CD4-positive, alpha-beta T cell treated with Interleukin-15 for 4 hours (primary cell): ENCODE measurements around the gene PPFIBP2.

ENCODE experiments used
- DNase-seq: peaks from one replicate; pipeline ENCODE4 v3.0.0-alpha.2; 2020; ENCODE audit warnings: low spot score

PPFIBP2 gene

DNA sequence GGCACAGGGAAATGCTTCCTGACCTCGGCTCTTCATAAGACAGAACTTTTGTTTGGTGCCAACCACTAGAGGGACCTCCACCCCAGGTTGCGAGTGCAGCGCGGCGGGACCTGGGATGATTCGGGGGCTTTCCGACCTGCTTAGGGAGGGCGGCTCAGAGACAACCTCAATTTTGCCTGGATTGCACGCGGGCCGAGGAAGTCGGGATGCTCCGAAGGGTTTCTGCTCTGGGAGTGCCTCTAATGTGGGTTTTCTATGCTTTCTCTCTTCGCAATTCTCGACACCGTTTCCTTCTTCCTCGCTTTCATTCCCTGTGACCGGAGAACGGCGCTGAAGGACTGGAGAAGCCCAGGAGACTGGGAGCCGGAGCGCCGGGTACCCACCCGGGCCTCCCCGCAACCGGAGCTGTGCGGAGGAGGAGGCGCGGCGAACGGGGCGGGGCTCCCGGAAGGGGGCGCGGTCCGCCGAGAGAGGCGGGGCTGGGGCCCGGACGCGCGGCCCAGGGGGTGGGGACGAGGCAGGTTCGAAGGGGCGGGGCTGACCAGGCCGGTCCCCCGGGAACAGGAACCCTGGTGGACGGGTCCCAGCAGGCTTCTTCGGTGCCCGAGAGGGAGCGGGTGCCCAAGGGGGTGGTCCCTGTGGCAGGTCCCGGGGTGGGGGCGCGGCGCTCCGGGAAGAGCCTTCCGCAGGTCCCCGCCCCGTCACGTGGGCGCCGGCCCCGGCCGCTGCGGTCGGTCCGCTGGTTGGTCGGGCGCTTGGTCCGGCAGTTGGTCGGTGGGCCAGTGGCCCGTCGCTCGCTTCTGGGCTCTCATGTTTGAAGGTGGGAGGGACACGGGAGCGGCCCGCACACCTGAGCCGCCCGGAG is at the start of gene PPFIBP2:
PPFIBP2 (plus strand) TSS at position 766 of the 865 bp plus-strand sequence. CDS start 35,477 bp downstream, outside the sequence.
- DNase-seq: peak; percentile 77

GRCh38 chr11:7467652-7468051 is 46.1 kb upstream of the PPFIBP2 start:
- no peak for DNase-seq

DNA sequence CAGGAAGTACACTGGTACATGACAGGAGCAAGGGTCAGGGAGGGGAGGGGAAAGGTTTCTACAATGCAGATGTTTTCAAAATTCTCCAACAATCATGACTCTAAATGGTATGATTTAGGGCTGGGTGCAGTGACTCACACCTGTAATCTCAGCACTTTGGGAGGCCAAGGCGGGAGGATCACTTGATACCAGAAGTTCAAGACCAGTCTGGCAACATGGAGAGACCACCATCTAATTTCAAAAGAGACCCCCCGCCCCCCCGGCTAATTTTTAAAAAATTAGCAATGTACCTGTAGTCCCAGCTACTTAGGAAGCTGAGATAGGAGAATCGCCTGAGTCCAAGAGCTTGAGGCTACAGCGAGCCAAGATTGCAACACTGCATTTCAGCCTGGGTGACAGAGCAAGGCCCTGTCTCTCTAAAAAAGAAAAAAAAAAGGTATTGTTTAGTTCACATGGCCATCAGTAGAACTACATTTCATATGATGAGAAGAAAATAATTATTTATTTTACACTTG is 44.4 kb upstream of the PPFIBP2 start:
- no peak for DNase-seq

- DNase-seq: no peak
Observed at GRCh38 chr11:7471071-7471470, 42.7 kb upstream of the PPFIBP2 start.

DNA sequence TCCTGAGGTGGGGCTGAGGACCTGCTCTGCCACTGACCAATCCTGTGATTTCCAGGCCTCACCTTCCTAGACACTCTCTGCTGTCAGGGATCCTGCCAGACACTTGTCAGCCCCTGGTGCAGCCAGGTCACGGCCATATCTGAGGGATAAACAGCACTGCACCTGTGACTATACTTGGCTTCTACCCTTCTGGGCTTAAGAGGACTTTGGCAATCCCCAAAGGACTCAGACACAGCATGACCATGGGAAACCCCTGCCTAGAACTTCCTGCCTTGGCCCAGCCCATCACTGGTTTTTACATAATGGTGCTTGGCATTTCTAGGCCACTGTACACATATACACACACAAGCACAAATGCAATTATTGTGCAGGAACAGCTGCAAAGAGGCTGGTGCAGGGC is 40.1 kb upstream of the PPFIBP2 start:
- no peak for DNase-seq

DNA sequence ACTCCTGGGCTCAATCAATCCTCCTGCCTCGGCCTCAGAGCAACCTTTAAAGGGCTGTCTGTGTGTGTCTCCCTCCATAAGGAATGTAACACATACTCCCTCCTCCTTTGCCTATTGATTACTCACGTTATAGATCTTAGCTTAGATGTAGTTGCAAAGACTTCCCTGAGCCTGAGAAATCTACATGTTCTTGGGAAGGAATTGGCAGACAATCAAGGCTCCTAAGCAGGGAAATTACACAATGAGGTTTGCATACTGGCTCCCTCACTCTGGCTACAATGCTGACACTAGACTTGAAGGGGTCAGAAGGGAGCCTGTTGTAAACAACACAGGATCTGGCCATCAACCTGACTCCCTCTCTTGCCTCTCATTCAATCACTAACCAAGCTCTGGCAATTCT is 33.7 kb upstream of the PPFIBP2 start:
- no peak for DNase-seq

DNA sequence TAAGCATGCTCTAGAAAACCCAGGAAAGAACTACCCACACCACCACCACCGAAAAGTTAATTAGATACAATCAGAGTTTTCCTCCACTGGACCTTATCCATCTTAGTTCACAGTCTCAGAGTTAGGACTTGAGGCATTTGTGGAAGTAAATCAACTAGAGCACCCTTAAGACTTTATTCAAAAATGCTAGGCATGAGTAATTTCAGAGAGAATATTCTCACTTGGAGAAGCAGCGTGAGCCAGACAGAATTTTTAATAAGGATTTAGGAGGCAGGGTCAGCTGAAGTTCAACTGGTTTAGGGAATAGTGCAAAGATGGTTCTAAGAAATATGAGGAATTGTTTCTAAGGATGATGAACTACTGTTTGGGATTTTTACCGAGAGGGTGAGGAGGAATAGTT is 29.7 kb upstream of the PPFIBP2 start:
- no peak for DNase-seq

- DNase-seq: no peak
Observed at GRCh38 chr11:7484645-7485044, 29.2 kb upstream of the PPFIBP2 start.

- no peak for DNase-seq
Observed at GRCh38 chr11:7485186-7486097, 28.4 kb upstream of the PPFIBP2 start, which contains the start of gene OLFML1. TSS of gene OLFML1 (plus strand) at chr11:7485506. CDS start at chr11:7485876, 370 bp downstream.

DNA sequence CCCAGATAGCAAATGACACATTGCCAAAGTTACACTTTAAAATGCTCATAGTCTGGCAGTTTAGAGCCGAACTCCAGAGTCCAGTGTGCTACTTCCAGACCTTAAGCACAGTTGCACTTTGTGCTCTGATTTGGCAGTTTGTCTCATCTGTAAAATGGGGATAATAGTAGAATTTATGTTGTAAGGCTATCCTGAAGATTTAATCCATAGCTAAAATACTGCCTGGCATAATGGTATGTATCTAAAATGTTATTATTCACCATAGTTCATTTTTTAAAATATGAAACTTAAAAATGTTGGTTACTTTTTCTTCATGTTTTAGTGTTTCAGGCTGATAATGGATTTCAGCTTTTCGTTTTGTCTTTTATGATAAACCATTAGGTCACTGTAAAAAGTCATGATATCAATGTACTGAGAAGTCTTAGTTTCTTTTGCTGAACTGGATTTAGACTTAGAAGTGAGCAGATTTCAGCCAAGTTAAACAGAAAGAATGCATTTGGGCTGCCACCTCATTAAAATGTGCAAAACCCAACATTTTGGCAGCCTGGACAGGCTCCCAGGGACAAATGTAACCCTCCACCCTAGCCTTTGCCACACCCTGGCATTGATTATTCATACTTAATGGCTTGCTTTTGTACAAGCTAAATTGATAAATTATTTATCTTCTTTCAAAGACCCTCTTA is 27.6 kb upstream of the PPFIBP2 start:
- no peak for DNase-seq

DNA sequence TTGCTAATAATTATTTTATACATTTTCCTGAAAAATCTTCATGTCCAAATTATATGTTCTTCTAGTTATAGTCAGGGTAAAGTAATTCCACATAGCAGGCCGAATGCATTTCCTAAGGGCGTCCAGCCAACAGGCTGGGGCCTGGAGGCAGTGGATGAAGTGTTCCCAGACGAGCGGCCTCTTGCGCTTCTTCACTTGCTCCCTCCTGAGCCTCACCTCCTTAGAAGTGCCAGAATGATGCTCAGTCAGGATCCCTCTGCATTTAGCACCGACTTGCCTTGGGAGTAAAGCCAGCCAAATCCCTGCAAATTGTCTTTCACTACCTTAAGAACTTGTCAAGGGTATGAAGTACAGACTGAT is 27.0 kb upstream of the PPFIBP2 start:
- DNase-seq: no peak

DNA sequence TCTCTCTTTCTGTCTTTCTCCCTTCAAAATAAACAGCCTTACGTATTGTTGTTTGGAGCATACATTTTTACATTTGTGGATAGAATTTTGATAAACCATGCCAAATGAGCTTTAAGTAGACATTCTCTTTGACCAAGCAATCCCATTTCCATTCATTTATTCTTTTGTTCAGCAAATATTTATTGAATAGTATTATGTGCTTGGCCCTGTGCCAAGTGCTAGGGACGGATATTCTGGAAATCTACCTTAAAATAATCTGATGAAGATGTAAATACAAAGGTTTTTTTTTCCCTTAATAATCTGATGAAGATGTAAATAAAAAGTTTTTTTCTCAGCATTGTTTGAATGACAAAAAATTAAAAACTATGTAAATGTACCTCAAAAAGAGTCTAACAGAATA is 26.4 kb upstream of the PPFIBP2 start:
- no peak for DNase-seq

GRCh38 chr11:7488681-7489080 is 25.1 kb upstream of the PPFIBP2 start:
- DNase-seq: no peak

DNA sequence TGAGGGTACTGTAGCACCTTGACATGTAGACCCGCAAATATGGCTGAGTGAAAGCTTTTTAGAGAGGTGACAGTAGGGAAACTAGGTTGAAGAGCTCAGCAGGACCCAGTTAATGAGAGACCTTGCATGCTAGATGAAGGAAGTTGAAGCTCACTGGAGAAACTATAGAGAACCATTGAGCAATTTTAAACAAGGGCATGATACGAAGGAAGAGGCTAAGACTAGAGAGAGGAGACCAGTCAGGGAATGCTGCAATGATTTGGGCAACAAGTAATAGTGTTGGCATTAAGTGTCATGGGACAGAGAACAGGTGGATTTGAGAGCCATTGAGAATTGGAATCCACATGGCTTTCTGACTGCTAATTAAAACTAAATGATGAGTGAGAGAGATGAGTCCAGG is 24.4 kb upstream of the PPFIBP2 start:
- DNase-seq: no peak

DNA sequence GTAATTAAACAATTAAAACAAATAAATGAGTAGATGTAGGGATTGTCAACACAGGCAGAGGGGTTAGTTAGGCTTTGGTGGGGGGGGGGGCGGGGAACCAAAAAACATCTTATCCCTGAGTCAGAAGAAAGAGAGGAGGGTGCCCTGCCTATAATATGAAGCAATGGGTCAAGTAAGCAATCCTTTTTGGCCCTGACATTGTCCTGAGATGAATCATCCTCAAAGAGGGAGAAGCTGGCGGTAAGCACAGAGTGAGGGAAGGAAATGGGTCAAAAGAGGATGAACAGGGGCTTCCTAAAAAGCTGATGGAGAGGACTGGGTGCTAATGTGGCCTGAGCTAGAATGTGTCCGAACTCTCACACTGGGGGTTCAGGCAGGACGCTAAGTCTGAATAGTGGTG is 23.7 kb upstream of the PPFIBP2 start:
- no peak for DNase-seq

- DNase-seq: no peak
Observed at GRCh38 chr11:7490535-7490934, 23.3 kb upstream of the PPFIBP2 start.

GRCh38 chr11:7492253-7492652 is 21.5 kb upstream of the PPFIBP2 start:
- no peak for DNase-seq

GRCh38 chr11:7493670-7494069 is 20.1 kb upstream of the PPFIBP2 start:
- DNase-seq: no peak

DNA sequence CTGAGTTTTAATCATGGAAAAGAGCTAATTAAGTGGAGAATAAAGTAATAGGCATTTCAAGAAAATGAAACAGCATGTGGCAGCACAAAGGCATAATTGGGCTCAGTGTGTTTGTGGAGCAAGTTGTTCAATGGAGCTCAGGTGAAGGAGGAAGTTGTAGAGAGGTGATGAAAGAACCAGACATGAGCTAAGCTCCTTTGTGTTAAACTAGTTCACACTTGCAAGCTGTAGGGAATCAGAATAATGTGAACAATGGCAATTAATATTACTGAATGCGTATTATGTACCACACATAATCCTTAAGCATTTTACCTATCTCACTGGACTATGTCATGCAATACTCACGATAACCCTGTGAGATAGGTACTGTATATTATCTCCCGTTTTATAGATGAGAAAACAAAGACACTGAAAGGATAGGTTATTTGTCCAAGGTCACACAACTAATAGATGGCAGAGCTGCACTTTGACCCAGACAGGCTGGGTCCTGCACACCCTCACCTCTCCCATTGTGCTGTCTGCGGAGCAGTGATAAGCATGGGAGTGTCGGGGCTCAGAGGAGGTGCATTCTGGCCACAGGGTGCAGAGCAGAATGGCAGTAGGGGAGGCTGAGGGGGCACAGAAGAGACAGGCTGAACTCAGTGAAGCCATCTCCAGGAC is 19.6 kb upstream of the PPFIBP2 start:
- no peak for DNase-seq

DNA sequence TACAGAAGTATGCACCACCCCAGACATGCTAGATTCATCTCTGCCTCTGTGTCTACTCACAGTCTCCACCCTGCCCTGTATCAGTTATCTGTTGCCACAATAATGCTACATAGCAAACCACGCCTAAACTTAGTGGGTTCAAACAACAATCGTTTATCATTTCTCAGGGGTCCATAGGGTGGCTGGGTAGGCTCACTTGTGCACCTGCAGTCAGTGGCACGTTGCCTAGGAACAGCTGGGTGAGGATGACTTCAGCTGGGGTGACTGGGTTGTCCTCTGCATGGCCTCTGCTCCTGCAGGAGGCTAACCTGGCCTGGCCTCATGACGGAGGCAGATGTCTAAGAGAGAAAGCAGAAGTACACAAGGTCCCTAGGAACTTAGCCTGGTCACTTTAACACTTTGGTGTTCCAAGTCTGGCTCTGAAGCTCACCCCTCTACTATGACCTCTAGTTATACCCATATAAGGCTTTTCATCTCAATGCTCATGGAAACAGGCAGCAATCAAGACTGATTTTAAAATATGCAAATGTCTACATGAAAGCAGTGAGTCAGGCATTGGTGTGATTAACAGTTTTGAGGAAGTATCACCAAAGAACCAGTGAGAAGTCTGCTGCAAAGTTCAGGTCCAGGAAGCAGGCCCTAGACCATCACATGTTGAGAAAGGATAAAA is 17.8 kb upstream of the PPFIBP2 start:
- DNase-seq: no peak

GRCh38 chr11:7498193-7498592 is 15.6 kb upstream of the PPFIBP2 start:
- no peak for DNase-seq
